Astrocyte (in vitro differentiated cells and primary cell): ENCODE data around the gene NCOA1. TPM values are rescaled to one million over a fixed set of nuclear protein-coding genes. Genes with fewer than 3 reads are reported as not detected.

Experiments
- DNase-seq: peaks from one replicate; pipeline ENCODE4 v3.0.0-alpha.2; 2010; ENCODE audit warnings: low read depth
- FAIRE-seq: peaks from 2 replicates; lab custom pipeline; 2011; peaks lifted over from hg19 to GRCh38; lab: Jason Lieb, UNC
- H2AFZ ChIP-seq: 2 replicates; pipeline ENCODE4 v1.6.0; 2012; ENCODE audit warnings: low read depth, low read length, inconsistent platforms
- H3K27ac ChIP-seq: 2 replicates; pipeline ENCODE4 v1.5.1; 2011; ENCODE audit warnings: low read depth, low read length, inconsistent platforms
- H3K27me3 ChIP-seq: 2 replicates; pipeline ENCODE4 v1.6.0; 2011; ENCODE audit warnings: low read length, inconsistent platforms; ENCODE audit not compliant: insufficient read depth
- H3K36me3 ChIP-seq: 2 replicates; pipeline ENCODE4 v1.5.1; 2011; ENCODE audit warnings: low read length, inconsistent platforms; ENCODE audit not compliant: insufficient read depth
- H3K4me1 ChIP-seq: 2 replicates; pipeline ENCODE4 v1.5.1; 2011; ENCODE audit warnings: low read length, inconsistent platforms; ENCODE audit not compliant: insufficient read depth
- H3K4me2 ChIP-seq: 2 replicates; pipeline ENCODE4 v1.6.0; 2012; ENCODE audit warnings: low read length, inconsistent platforms
- H3K4me3 ChIP-seq: 2 replicates; pipeline ENCODE4 v1.5.1; 2011; ENCODE audit warnings: low read depth, mild to moderate bottlenecking, low read length, inconsistent platforms; ENCODE audit not compliant: insufficient read depth
- H3K79me2 ChIP-seq: 2 replicates; pipeline ENCODE4 v1.6.0; 2012; ENCODE audit warnings: mild to moderate bottlenecking, low read length, inconsistent platforms; ENCODE audit not compliant: insufficient read depth
- H3K9ac ChIP-seq: 2 replicates; pipeline ENCODE4 v1.6.0; 2012; ENCODE audit warnings: mild to moderate bottlenecking, low read length, inconsistent platforms
- H3K9me3 ChIP-seq: 2 replicates; pipeline ENCODE4 v1.5.1; 2012; ENCODE audit warnings: low read depth, mild to moderate bottlenecking, low read length, inconsistent platforms; ENCODE audit not compliant: insufficient read depth
- H4K20me1 ChIP-seq: 2 replicates; pipeline ENCODE4 v1.6.0; 2012; ENCODE audit warnings: low read length, inconsistent platforms; ENCODE audit not compliant: insufficient read depth
- H3K27ac Mint-ChIP-seq: one replicate; pipeline ENCODE4 v1.8.0; 2021; ENCODE audit warnings: mild to moderate bottlenecking, mixed read lengths; ENCODE audit not compliant: unreplicated experiment
- H3K27me3 Mint-ChIP-seq: one replicate; pipeline ENCODE4 v1.8.0; 2021; ENCODE audit warnings: low read depth, mixed read lengths; ENCODE audit not compliant: unreplicated experiment
- H3K36me3 Mint-ChIP-seq: one replicate; pipeline ENCODE4 v1.8.0; 2021; ENCODE audit warnings: low read depth, mixed read lengths; ENCODE audit not compliant: unreplicated experiment
- H3K4me1 Mint-ChIP-seq: one replicate; pipeline ENCODE4 v1.8.0; 2021; ENCODE audit warnings: low read depth, mixed read lengths; ENCODE audit not compliant: unreplicated experiment
- H3K4me3 Mint-ChIP-seq: one replicate; pipeline ENCODE4 v1.8.0; 2021; ENCODE audit warnings: mild to moderate bottlenecking, moderate library complexity, mixed read lengths; ENCODE audit not compliant: unreplicated experiment
- H3K9me3 Mint-ChIP-seq: one replicate; pipeline ENCODE4 v1.8.0; 2021; ENCODE audit warnings: mild to moderate bottlenecking, mixed read lengths; ENCODE audit not compliant: unreplicated experiment
- CTCF ChIP-seq: IDR thresholded peaks from 2 replicates; pipeline ENCODE4 v1.5.1; 2011; ENCODE audit warnings: low read depth, mild to moderate bottlenecking, inconsistent platforms, low read length, moderate library complexity; ENCODE audit not compliant: insufficient read depth
- EZH2 ChIP-seq: IDR thresholded peaks from 2 replicates; pipeline ENCODE4 v1.6.1; 2012; ENCODE audit warnings: mild to moderate bottlenecking, low read length, inconsistent platforms; ENCODE audit not compliant: insufficient read depth
- total RNA-seq: library from RNA; stranded (reverse); gene quantifications from 2 replicates; pipeline ENCODE4 v1.2.1, GENCODE V29; 2021

Gene NCOA1
- total RNA-seq, 1 donor from 2014 or later, result 14.7 TPM

DNA sequence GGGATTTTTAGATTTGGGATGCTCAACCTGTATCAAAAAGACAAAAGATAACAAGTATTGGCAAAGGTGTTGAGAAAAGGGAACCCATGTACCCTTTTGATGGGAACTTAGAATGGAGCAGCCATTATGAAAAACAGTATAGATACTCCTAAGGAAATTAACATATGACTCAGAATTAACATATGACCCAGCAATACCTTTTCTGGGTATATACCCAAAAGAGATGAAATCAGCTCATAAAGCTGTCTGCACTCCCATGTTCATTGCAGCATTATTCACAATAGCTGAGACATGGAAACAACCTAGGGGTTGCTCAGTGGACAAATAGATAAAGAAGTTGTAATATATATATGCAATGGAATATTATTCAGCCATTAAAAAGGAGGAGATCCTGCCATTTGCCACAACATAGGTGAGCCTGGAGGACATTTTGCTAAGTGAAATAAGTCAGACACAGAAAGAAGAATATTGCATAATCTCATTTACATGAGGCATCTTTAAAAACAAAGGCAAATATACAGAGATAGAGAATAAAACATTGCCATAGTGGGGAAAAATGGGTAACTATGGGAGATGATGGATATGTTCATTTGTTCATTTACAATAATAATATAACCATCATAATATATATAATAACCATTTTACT lies 160.1 kb downstream of the NCOA1 start:
- H3K27ac Mint-ChIP-seq, result no peak overlapping the region
- Histone ChIP-seq H3K27ac (no peak overlapping the region), H3K9me3 (no peaks in the 10 kb centered on the region), H3K79me2 (no peaks in the 10 kb centered on the region), H3K4me3 (no peak overlapping the region), H3K27me3 (no peaks in the 10 kb centered on the region), H2AFZ (no peak overlapping the region), H3K4me2 (no peak overlapping the region), H4K20me1 (no peaks in the 10 kb centered on the region), H3K36me3 (no peaks in the 10 kb centered on the region), H3K9ac (no peak overlapping the region), H3K4me1 (no peaks in the 10 kb centered on the region)
- no peaks in the 10 kb centered on the region for H3K4me1 Mint-ChIP-seq
- DNase-seq (no peak), FAIRE-seq (no peak)
- no peaks in the 10 kb centered on the region for H3K27me3 Mint-ChIP-seq
- no peaks in the 10 kb centered on the region for H3K9me3 Mint-ChIP-seq
- H3K36me3 Mint-ChIP-seq, result no peaks in the 10 kb centered on the region
- TF ChIP-seq CTCF, result no peak
- no peak for TF ChIP-seq EZH2
- H3K4me3 Mint-ChIP-seq, result no peak overlapping the region

DNA sequence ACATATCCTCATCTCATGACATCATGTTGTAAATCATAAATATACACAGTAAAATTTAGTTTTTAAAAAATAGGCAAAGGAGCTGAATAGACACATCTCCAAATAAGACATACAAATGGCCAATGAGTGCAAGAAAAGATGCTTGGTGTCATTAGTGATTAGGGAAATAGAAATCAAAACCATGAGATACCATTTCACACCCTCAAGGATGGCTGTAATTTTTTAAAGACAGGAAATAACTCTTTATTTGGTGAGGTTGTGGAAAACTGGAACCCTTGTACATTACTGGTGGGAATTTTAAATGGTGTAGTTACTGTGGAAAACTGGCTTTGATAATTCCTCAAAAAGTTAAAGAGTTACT lies 160.6 kb downstream of the NCOA1 start:
- Mint-ChIP-seq H3K27ac (no peak overlapping the region), H3K4me1 (no peaks in the 10 kb centered on the region), H3K27me3 (no peaks in the 10 kb centered on the region), H3K4me3 (no peak overlapping the region), H3K36me3 (no peaks in the 10 kb centered on the region), H3K9me3 (no peaks in the 10 kb centered on the region)
- Histone ChIP-seq H3K27me3 (no peaks in the 10 kb centered on the region), H3K79me2 (no peaks in the 10 kb centered on the region), H3K4me1 (no peaks in the 10 kb centered on the region), H3K4me3 (no peak overlapping the region), H4K20me1 (no peaks in the 10 kb centered on the region), H2AFZ (no peak overlapping the region), H3K9ac (no peak overlapping the region), H3K9me3 (no peaks in the 10 kb centered on the region), H3K27ac (no peak overlapping the region), H3K4me2 (no peak overlapping the region), H3K36me3 (no peaks in the 10 kb centered on the region)
- no peak for TF ChIP-seq EZH2
- FAIRE-seq (no peak), DNase-seq (no peak)

- Histone ChIP-seq H3K9me3 (no peaks in the 10 kb centered on the region), H3K4me3 (no peak overlapping the region), H3K27ac (no peak overlapping the region), H3K4me2 (no peak overlapping the region), H2AFZ (no peak overlapping the region), H4K20me1 (no peaks in the 10 kb centered on the region), H3K36me3 (no peaks in the 10 kb centered on the region), H3K4me1 (no peaks in the 10 kb centered on the region), H3K27me3 (no peaks in the 10 kb centered on the region), H3K79me2 (no peaks in the 10 kb centered on the region), H3K9ac (no peak overlapping the region)
- FAIRE-seq, result no peak
- Mint-ChIP-seq H3K4me3 (no peak overlapping the region), H3K27ac (no peak overlapping the region), H3K9me3 (no peaks in the 10 kb centered on the region), H3K36me3 (no peaks in the 10 kb centered on the region), H3K4me1 (peaks cover 4% of the 10 kb centered on the region), H3K27me3 (no peaks in the 10 kb centered on the region)
- no peak for DNase-seq
- TF ChIP-seq EZH2 (no peak), CTCF (no peak)
Observed at GRCh38 chr2:24652265-24653182, 161.5 kb downstream of the NCOA1 start.
